ENCODE results near the gene ABCC9. TPM values are rescaled to one million over a fixed set of nuclear protein-coding genes. Genes with fewer than 3 reads are reported as not detected.

ABCC9 gene
- total RNA-seq, 3 donors from 2014 or later = 10.2 to 52.0 (median 27.5) TPM

DNA sequence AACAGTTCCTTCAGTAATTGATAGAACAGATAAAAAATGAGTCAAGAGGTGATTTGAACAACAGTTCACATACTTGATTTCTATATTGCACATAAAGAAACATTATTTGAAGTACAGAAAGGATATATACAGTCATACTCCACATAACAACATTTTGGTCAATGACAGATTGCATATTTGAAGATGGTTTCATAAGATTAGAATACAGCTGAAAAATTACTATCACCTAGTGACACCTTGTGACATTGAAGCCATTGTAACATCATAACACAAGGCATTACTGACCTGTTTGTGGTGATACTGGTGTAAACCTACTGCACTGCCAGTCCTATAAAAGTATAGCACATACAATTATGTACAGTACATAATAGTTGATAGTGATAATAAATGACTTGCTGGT lies 43.1 kb upstream of the ABCC9 start:
- intact Hi-C loops (cut with DNase I; ENCODE audit: low total_unique reads) = no loop called here
- Histone ChIP-seq H3K27me3 (no peaks in the 10 kb centered on the region), H3K9me3 (no peaks in the 10 kb centered on the region)

DNA sequence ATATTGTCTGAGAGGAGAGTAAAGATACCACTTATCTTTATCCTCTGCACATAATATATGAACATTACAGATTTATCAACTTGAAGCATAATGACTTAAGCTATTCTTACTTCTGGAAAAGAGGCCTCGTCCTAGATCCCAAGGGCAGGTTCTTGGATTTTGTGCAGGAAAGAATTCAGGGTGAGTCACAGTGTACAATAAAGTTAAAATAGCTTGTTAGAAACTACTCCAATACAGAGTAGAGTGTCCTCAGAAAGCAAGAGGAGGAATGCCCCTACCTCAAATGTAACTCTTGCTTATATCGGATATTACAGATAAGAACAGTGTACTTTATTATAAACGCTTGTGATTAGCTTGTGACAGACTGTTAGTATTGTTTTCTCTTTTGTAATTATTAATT lies 41.9 kb upstream of the ABCC9 start:
- Histone ChIP-seq H3K4me3 (no peak overlapping the region), H3K9me3 (no peaks in the 10 kb centered on the region), H3K4me1 (no peaks in the 10 kb centered on the region), H3K27me3 (no peaks in the 10 kb centered on the region), H3K36me3 (no peaks in the 10 kb centered on the region), H3K27ac (no peak overlapping the region)
- intact Hi-C loops (cut with DNase I; ENCODE audit: low total_unique reads) = no loop called here
- TF ChIP-seq, protein P1, sequence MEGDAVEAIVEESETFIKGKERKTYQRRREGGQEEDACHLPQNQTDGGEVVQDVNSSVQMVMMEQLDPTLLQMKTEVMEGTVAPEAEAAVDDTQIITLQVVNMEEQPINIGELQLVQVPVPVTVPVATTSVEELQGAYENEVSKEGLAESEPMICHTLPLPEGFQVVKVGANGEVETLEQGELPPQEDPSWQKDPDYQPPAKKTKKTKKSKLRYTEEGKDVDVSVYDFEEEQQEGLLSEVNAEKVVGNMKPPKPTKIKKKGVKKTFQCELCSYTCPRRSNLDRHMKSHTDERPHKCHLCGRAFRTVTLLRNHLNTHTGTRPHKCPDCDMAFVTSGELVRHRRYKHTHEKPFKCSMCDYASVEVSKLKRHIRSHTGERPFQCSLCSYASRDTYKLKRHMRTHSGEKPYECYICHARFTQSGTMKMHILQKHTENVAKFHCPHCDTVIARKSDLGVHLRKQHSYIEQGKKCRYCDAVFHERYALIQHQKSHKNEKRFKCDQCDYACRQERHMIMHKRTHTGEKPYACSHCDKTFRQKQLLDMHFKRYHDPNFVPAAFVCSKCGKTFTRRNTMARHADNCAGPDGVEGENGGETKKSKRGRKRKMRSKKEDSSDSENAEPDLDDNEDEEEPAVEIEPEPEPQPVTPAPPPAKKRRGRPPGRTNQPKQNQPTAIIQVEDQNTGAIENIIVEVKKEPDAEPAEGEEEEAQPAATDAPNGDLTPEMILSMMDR (IDR thresholded peaks at IDR 0.05) = no peak
- TF ChIP-seq POLR2AphosphoS5 (IDR thresholded peaks at IDR 0.05) (no peak), POLR2A (IDR thresholded peaks at IDR 0.05) (no peak)
- no peak for DNase-seq (ENCODE audit: low spot score in 2 of 2)

More for the DNA sequence above, 43.1 kb upstream of the ABCC9 start:
- TF ChIP-seq POLR2AphosphoS5 (IDR thresholded peaks at IDR 0.05) (no peak), POLR2A (IDR thresholded peaks at IDR 0.05) (no peak)
- TF ChIP-seq, protein P1 (IDR thresholded peaks at IDR 0.05) = no peak
- DNase-seq (ENCODE audit: low spot score in 2 of 2) = no peak
- no peak overlapping the region for H3K27ac ChIP-seq
- H3K36me3 ChIP-seq = no peaks in the 10 kb centered on the region
- no peak overlapping the region for H3K4me3 ChIP-seq
- no peaks in the 10 kb centered on the region for H3K4me1 ChIP-seq

DNA sequence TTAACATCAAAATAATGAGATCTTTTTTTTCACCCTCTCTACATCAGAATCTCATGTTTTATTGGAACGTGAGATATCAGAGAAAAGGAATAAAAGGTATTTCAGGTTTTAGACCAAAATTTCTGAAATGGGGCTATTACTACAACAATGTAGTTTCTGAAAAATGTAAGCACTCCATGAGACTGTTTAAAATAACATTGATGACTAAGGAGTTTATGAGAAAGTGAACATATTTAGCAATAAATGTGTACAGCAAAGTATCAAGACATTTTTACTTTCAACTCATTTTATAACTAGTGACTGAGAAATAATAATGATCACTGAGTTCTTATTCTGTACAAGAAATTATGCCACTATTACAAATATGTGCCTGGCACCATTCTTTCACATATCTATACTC lies 39.3 kb upstream of the ABCC9 start:
- no peak overlapping the region for H3K27ac ChIP-seq
- intact Hi-C loops (cut with DNase I; ENCODE audit: low total_unique reads) = no loop called here
- TF ChIP-seq POLR2A (IDR thresholded peaks at IDR 0.05) = no peak
- TF ChIP-seq, protein P1 (IDR thresholded peaks at IDR 0.05) = no peak
- no peak for TF ChIP-seq POLR2AphosphoS5 (IDR thresholded peaks at IDR 0.05)

DNA sequence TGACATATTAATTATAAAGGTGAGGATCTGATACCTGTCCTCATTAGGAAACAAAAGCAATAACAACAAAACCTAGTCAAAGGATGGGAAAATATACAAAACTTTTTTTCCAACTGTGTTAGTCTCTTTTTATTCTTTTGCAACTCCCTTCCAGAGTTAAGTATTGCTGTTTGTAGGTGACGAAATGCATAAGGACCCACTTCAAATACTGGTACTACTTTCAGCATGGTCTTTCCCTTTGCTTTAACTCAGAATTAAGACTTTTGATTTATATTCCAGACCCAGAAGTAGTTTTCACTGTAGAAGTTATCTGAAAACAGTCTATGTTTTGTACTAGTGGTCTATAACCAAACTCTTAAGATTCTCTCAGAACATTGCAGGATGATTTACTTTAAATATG lies 34.1 kb upstream of the ABCC9 start:
- DNase-seq (ENCODE audit: low spot score in 2 of 2) = no peak
- no peak overlapping the region for H3K4me3 ChIP-seq
- H3K27ac ChIP-seq = no peak overlapping the region
- no peaks in the 10 kb centered on the region for H3K36me3 ChIP-seq
- no peaks in the 10 kb centered on the region for H3K9me3 ChIP-seq
- intact Hi-C loops (cut with DNase I; ENCODE audit: low total_unique reads) = no loop called here
- H3K27me3 ChIP-seq = no peaks in the 10 kb centered on the region
- TF ChIP-seq POLR2AphosphoS5 (IDR thresholded peaks at IDR 0.05) = no peak
- no peak for TF ChIP-seq POLR2A (IDR thresholded peaks at IDR 0.05)
- TF ChIP-seq, protein P1 (IDR thresholded peaks at IDR 0.05) = no peak
- no peaks in the 10 kb centered on the region for H3K4me1 ChIP-seq

More for the DNA sequence above, 39.3 kb upstream of the ABCC9 start:
- Histone ChIP-seq H3K27me3 (no peaks in the 10 kb centered on the region), H3K9me3 (no peaks in the 10 kb centered on the region), H3K4me1 (no peaks in the 10 kb centered on the region), H3K4me3 (no peak overlapping the region), H3K36me3 (no peaks in the 10 kb centered on the region)
- no peak for DNase-seq (ENCODE audit: low spot score in 2 of 2)

DNA sequence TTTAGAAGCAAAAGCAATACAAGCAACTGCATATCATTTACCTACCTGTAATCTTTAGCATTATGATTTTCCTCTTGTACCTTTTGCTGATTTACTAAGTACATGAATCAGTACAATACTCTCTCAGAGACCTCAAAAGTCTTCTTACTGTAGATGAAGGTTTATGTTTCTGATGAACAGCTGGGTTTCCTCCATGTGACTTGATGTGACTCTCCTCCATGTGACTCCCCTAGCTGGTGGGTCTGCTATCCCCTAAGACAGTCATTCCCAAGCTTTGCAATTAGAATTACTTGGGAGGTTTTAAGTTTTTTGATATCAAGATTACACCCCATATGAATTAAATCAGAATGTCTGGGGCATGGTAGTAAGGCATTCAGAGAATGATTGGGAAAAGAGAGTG lies 32.0 kb upstream of the ABCC9 start:
- Histone ChIP-seq H3K9me3 (no peaks in the 10 kb centered on the region), H3K4me1 (no peaks in the 10 kb centered on the region), H3K4me3 (no peak overlapping the region), H3K27me3 (no peaks in the 10 kb centered on the region), H3K27ac (no peak overlapping the region), H3K36me3 (no peaks in the 10 kb centered on the region)
- DNase-seq (ENCODE audit: low spot score in 2 of 2) = no peak
- intact Hi-C loops (cut with DNase I; ENCODE audit: low total_unique reads) = no loop called here
- TF ChIP-seq, protein P1 (IDR thresholded peaks at IDR 0.05) = no peak
- TF ChIP-seq POLR2A (IDR thresholded peaks at IDR 0.05) (no peak), POLR2AphosphoS5 (IDR thresholded peaks at IDR 0.05) (no peak)

Measured in breast epithelium (tissue), 4 donors.